ENCODE measurements around the gene RPS27.
A peak's percentile ranks its signal among the peaks of the same experiment; 100 is the strongest.

The RPS27 gene

DNA sequence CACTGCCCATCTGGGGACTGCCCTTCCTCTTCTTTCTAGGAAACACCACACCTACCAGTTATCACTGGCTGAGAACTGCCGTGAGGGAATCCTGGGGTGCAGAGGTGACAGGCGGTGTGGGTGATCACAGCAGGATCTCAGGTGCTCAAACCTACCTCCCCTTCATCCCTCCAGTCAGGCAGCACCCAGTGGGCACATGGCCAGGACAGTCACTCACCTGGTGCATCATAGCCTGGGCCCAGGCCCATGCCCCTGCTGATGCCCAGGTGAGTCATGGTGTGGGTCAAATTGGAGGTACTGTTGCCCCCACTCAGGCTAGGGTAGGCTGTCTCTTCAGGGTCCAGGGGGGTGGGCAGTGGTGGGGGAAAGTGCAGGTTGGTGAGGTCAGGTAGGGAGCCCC, 38.8 kb upstream of the RPS27 start:
- Histone ChIP-seq H3K9ac (ENCODE audit: low read length) (no peak overlapping the region), H3K36me3 (ENCODE audit: control insufficient read depth, low read depth, low read length) (peaks cover 37% of the 10 kb centered on the region), H3K27ac (ENCODE audit: low read length) (no peak overlapping the region), H3K4me1 (ENCODE audit: control insufficient read depth, low read depth, low read length) (peaks cover 8% of the 10 kb centered on the region), H3K9me3 (ENCODE audit: control insufficient read depth, low read depth, low read length) (no peaks in the 10 kb centered on the region), H3K4me3 (ENCODE audit: low read length) (no peak overlapping the region), H3K27me3 (ENCODE audit: control insufficient read depth, insufficient read depth, low read length) (no peaks in the 10 kb centered on the region)

DNA sequence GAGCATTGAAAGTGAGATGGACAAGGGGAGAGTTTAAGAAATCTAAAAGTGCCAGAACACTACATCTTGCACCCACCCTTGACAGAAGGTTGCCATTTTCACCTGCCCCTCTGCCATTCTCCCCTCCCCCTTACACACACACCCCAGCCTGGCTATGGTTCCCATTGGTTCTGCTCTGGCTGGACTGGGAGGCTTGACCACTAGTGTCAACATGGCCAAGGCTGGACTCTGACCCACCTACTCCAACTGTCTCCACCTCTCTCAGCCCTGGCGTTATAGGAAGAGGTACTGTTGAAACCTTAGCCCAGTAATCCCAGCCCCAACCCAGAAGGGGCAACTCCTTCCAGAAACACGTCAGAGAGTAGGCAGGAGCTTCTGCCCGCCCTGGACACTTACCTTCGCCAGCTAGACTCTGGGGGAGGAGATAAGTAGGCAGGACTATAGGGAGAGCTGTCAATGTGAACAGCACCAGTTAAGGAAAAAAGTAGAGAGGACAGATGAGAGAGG, 36.6 kb upstream of the RPS27 start:
- Histone ChIP-seq H3K36me3 (ENCODE audit: control insufficient read depth, low read depth, low read length) (peaks cover 25% of the 10 kb centered on the region), H3K27ac (ENCODE audit: low read length) (no peak overlapping the region), H3K4me1 (ENCODE audit: control insufficient read depth, low read depth, low read length) (peaks cover 10% of the 10 kb centered on the region), H3K9ac (ENCODE audit: low read length) (no peak overlapping the region), H3K9me3 (ENCODE audit: control insufficient read depth, low read depth, low read length) (no peaks in the 10 kb centered on the region), H3K4me3 (ENCODE audit: low read length) (no peak overlapping the region), H3K27me3 (ENCODE audit: control insufficient read depth, insufficient read depth, low read length) (no peaks in the 10 kb centered on the region)

DNA sequence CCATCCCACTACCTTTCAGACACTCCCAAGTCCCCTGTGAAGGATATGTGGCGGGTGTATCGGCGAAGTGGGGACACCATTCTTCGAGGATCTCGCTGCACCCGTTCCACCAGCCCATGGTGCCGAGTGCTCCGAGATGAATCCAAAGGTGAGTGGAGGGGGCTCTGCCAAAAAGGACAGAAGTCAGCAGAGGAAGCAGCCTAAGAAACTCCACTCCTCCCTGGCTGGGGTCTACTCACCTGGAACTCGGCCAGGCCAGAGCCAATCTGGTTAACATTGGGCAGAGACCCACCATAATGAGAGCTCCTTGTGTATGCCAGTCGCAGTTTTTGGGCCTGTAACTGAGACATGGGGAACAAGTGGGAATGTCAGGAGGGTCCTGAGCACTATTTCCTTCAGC, 35.7 kb upstream of the RPS27 start:
- H3K4me1 ChIP-seq (ENCODE audit: control insufficient read depth, low read depth, low read length): peaks cover 10% of the 10 kb centered on the region
- no peak overlapping the region for H3K4me3 ChIP-seq (ENCODE audit: low read length)
- no peaks in the 10 kb centered on the region for H3K9me3 ChIP-seq (ENCODE audit: control insufficient read depth, low read depth, low read length)
- H3K36me3 ChIP-seq (ENCODE audit: control insufficient read depth, low read depth, low read length): peaks cover 23% of the 10 kb centered on the region
- H3K27me3 ChIP-seq (ENCODE audit: control insufficient read depth, insufficient read depth, low read length): no peaks in the 10 kb centered on the region
- H3K9ac ChIP-seq (ENCODE audit: low read length): no peak overlapping the region
- H3K27ac ChIP-seq (ENCODE audit: low read length): no peak overlapping the region

- peak overlapping the region; percentile 71 for H3K9ac ChIP-seq (ENCODE audit: low read length)
- H3K36me3 ChIP-seq (ENCODE audit: control insufficient read depth, low read depth, low read length): peaks cover 26% of the 10 kb centered on the region
- H3K9me3 ChIP-seq (ENCODE audit: control insufficient read depth, low read depth, low read length): no peaks in the 10 kb centered on the region
- peak overlapping the region; percentile 19 for H3K27ac ChIP-seq (ENCODE audit: low read length)
- H3K4me3 ChIP-seq (ENCODE audit: low read length): peak overlapping the region; percentile 90
- H3K27me3 ChIP-seq (ENCODE audit: control insufficient read depth, insufficient read depth, low read length): no peaks in the 10 kb centered on the region
- H3K4me1 ChIP-seq (ENCODE audit: control insufficient read depth, low read depth, low read length): peaks cover 19% of the 10 kb centered on the region
These were observed 33.4 kb upstream of the RPS27 start for GRCh38 chr1:153956997-153957715.

DNA sequence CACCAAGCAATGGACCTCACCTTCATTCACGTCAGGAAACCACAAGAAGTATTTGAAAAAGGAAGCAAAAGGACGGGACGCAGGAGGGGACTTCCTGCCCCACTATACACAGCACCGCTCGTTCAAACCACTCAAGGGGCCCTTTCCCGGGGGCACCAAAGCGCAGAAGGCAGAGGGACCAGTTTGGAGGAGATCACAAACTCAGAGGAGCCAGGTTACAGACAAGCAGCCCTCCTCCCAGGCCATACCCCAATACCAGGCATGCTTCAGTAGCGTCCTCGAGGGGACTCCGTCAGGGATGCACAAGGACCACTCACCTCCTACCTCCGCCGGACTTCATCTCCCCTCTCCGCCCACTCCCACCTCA, 32.8 kb upstream of the RPS27 start:
- peak overlapping the region; percentile 90 for H3K4me3 ChIP-seq (ENCODE audit: low read length)
- H3K36me3 ChIP-seq (ENCODE audit: control insufficient read depth, low read depth, low read length): peaks cover 20% of the 10 kb centered on the region
- peaks cover 19% of the 10 kb centered on the region for H3K4me1 ChIP-seq (ENCODE audit: control insufficient read depth, low read depth, low read length)
- no peaks in the 10 kb centered on the region for H3K27me3 ChIP-seq (ENCODE audit: control insufficient read depth, insufficient read depth, low read length)
- H3K9me3 ChIP-seq (ENCODE audit: control insufficient read depth, low read depth, low read length): no peaks in the 10 kb centered on the region
- H3K9ac ChIP-seq (ENCODE audit: low read length): peak overlapping the region; percentile 71
- H3K27ac ChIP-seq (ENCODE audit: low read length): peak overlapping the region; percentile 19

GRCh38 chr1:153958111-153958960, 32.2 kb upstream of the RPS27 start, which contains the start of gene CRTC2:
CRTC2 (minus strand) TSS chr1:153958612; CDS start chr1:153958497, 115 bp downstream.
- H3K4me1 ChIP-seq (ENCODE audit: control insufficient read depth, low read depth, low read length): peaks cover 19% of the 10 kb centered on the region
- H3K36me3 ChIP-seq (ENCODE audit: control insufficient read depth, low read depth, low read length): peaks cover 20% of the 10 kb centered on the region
- no peaks in the 10 kb centered on the region for H3K9me3 ChIP-seq (ENCODE audit: control insufficient read depth, low read depth, low read length)
- H3K27me3 ChIP-seq (ENCODE audit: control insufficient read depth, insufficient read depth, low read length): no peaks in the 10 kb centered on the region
- H3K9ac ChIP-seq (ENCODE audit: low read length): peak within 1 kb of the TSS; percentile 71
- H3K27ac ChIP-seq (ENCODE audit: low read length): peak within 1 kb of the TSS; percentile 19
- peak within 1 kb of the TSS; percentile 90 for H3K4me3 ChIP-seq (ENCODE audit: low read length)

- Histone ChIP-seq H3K9me3 (ENCODE audit: control insufficient read depth, low read depth, low read length) (no peaks in the 10 kb centered on the region), H3K36me3 (ENCODE audit: control insufficient read depth, low read depth, low read length) (peaks cover 20% of the 10 kb centered on the region), H3K27me3 (ENCODE audit: control insufficient read depth, insufficient read depth, low read length) (no peaks in the 10 kb centered on the region), H3K9ac (ENCODE audit: low read length) (no peak overlapping the region), H3K4me1 (ENCODE audit: control insufficient read depth, low read depth, low read length) (peaks cover 19% of the 10 kb centered on the region), H3K27ac (ENCODE audit: low read length) (no peak overlapping the region), H3K4me3 (ENCODE audit: low read length) (peak overlapping the region; percentile 1)
These were observed 31.7 kb upstream of the RPS27 start for GRCh38 chr1:153958961-153959260.

DNA sequence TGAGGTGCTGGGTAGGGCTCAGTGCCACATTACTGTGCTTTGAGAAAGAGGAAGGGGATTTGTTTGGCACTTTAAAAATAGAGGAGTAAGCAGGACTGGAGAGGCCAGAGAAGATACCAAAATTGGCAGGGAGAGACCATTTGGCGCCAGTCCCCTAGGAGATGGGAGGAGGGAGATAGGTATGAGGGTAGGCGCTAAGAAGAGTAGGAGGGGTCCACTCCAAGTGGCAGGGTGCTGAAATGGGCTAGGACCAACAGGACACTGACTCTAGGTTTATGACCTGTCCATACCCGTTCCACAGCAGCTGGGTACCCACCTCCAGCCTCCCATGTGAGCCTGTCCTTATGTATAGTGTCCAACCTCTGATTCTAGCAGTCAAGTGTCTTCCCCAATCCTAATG, 31.1 kb upstream of the RPS27 start:
- Histone ChIP-seq H3K4me1 (ENCODE audit: control insufficient read depth, low read depth, low read length) (peaks cover 19% of the 10 kb centered on the region), H3K9me3 (ENCODE audit: control insufficient read depth, low read depth, low read length) (no peaks in the 10 kb centered on the region), H3K9ac (ENCODE audit: low read length) (no peak overlapping the region), H3K36me3 (ENCODE audit: control insufficient read depth, low read depth, low read length) (peaks cover 20% of the 10 kb centered on the region), H3K27me3 (ENCODE audit: control insufficient read depth, insufficient read depth, low read length) (no peaks in the 10 kb centered on the region), H3K4me3 (ENCODE audit: low read length) (no peak overlapping the region), H3K27ac (ENCODE audit: low read length) (no peak overlapping the region)

GRCh38 chr1:153960206-153960605, 30.4 kb upstream of the RPS27 start:
- Histone ChIP-seq H3K9ac (ENCODE audit: low read length) (no peak overlapping the region), H3K27ac (ENCODE audit: low read length) (no peak overlapping the region), H3K4me3 (ENCODE audit: low read length) (no peak overlapping the region), H3K9me3 (ENCODE audit: control insufficient read depth, low read depth, low read length) (no peaks in the 10 kb centered on the region), H3K36me3 (ENCODE audit: control insufficient read depth, low read depth, low read length) (peaks cover 20% of the 10 kb centered on the region), H3K27me3 (ENCODE audit: control insufficient read depth, insufficient read depth, low read length) (no peaks in the 10 kb centered on the region), H3K4me1 (ENCODE audit: control insufficient read depth, low read depth, low read length) (peaks cover 19% of the 10 kb centered on the region)

- H3K27me3 ChIP-seq (ENCODE audit: control insufficient read depth, insufficient read depth, low read length): no peaks in the 10 kb centered on the region
- H3K9ac ChIP-seq (ENCODE audit: low read length): peak overlapping the region; percentile 95
- H3K4me3 ChIP-seq (ENCODE audit: low read length): peak overlapping the region; percentile 96
- no peak overlapping the region for H3K27ac ChIP-seq (ENCODE audit: low read length)
- H3K9me3 ChIP-seq (ENCODE audit: control insufficient read depth, low read depth, low read length): no peaks in the 10 kb centered on the region
- peaks cover 22% of the 10 kb centered on the region for H3K4me1 ChIP-seq (ENCODE audit: control insufficient read depth, low read depth, low read length)
- H3K36me3 ChIP-seq (ENCODE audit: control insufficient read depth, low read depth, low read length): peaks cover 20% of the 10 kb centered on the region
These were observed 29.1 kb upstream of the RPS27 start for GRCh38 chr1:153961421-153961820.

- peak overlapping the region; percentile 86 for H3K27ac ChIP-seq (ENCODE audit: low read length)
- peaks cover 20% of the 10 kb centered on the region for H3K36me3 ChIP-seq (ENCODE audit: control insufficient read depth, low read depth, low read length)
- H3K4me1 ChIP-seq (ENCODE audit: control insufficient read depth, low read depth, low read length): peaks cover 13% of the 10 kb centered on the region
- no peaks in the 10 kb centered on the region for H3K27me3 ChIP-seq (ENCODE audit: control insufficient read depth, insufficient read depth, low read length)
- H3K4me3 ChIP-seq (ENCODE audit: low read length): peak overlapping the region; percentile 96
- no peaks in the 10 kb centered on the region for H3K9me3 ChIP-seq (ENCODE audit: control insufficient read depth, low read depth, low read length)
- H3K9ac ChIP-seq (ENCODE audit: low read length): peak overlapping the region; percentile 95
These were observed 28.2 kb upstream of the RPS27 start for GRCh38 chr1:153962088-153963029.

Measured in iPS-18a (cell line).